ENCODE results near the gene PDCL2.
"Not testable (repeated sequence)": the region's sequence is repeated elsewhere in the genome, so short reads cannot be mapped to it uniquely, and the experiment has no call there.

- not testable (repeated sequence) for TF ChIP-seq CTCF, POLR2A (IDR thresholded peaks at IDR 0.05)
Measured at GRCh38 chr4:55582773-55583172, 9.3 kb downstream of the PDCL2 start.

All from body of pancreas (tissue), 4 donors.